Measurements from ENCODE around the gene FSCN2. TPM values are rescaled to one million over a fixed set of nuclear protein-coding genes. Genes with fewer than 3 reads are reported as not detected.

The FSCN2 gene
- total RNA-seq, 1 donor from 2014 or later, result 1.0 TPM

GRCh38 chr17:81512562-81513371 lies 15.4 kb upstream of the FSCN2 start, which contains the start of gene ACTG1:
Gene ACTG1 (minus strand): TSS chr17:81512799. CDS start chr17:81512354, 445 bp downstream.
- DNase-seq, result peak; percentile 93

- peak; percentile 71 for DNase-seq
Observed at GRCh38 chr17:81513372-81513752, 14.8 kb upstream of the FSCN2 start.

DNA sequence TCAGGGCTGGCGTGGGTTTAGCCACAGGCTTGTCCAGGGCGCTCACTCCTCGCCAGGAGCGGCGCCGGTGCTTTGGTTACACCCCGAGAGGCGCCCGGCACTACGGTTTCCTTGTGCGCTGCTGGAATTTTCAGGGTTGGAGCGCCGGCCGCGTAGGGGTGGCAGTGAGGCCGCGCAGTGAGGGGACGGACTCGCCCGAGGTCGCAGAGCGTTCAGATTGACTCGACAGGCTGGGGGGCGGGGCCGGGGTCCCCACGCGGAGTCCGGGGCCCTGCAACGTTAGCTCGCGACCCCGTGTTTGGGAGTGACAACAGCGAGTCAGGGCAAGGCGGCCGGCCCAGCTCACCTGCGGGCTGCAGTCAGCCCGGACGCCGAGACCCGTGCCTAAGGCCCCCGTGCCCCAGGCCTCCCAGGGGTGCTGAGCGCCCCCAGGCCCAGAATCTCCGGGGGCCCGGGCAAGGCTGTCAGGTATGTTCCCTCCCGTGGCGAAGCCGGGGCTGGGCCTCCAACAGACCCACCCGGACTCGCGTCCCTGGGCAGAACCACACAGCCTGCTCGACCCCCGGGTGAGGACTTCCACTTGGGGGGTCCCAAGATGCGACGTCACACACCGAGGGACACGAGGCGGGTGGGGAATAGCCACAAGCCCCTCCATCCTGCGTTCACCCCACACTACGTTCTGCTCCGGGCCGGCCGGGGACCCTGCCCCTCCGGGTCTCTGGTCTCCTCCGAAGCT lies 14.3 kb upstream of the FSCN2 start:
- DNase-seq, result peak; percentile 80

- DNase-seq, result no peak
Observed at GRCh38 chr17:81514489-81514738, 13.8 kb upstream of the FSCN2 start.

GRCh38 chr17:81514739-81515529 lies 13.2 kb upstream of the FSCN2 start:
- peak; percentile 83 for DNase-seq

DNA sequence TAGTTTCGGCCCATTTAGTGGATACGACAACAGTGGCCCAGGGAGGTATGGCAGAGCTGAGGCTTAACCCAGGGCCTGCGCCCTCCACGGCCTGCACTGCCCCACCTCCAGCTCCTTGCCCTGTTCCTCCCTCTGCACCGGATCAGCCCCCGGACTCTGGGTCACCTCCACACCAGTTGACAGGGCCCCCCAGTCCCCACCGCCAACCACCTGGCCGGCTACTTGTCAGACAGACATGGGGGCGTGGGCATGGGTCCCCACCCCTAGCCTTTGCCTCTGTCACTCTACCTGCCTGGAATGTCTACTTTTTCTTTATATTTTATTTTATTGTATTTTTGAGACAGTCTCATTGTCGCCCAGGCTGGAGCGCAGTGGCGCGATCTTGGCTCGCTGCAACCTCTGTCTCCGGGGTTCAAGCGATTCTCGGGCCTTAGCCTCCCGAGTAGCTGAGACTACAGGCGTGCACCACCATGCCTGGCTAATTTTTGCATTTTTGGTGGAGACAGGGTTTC lies 12.6 kb upstream of the FSCN2 start:
- DNase-seq, result no peak

DNA sequence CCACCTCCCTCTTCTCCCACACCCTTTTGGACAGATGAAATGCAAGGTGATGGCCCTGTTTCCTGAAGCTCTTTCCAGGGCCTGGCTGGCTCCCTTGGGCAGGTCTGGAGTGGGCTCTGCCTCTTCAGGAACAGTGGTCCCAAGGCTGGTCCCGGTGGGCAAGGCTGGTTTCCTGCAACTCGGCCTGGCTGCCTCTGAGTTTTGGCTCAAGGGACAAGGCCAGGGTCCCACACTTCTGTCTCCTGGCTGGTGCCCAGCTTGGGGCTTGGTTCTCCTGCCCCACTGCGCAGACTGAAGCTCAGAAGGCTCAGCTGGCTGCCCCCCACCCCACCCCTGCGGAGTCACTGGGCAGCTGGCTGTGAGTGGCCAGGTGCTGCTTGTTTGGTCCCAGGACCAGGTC lies 11.7 kb upstream of the FSCN2 start:
- DNase-seq, result no peak

DNA sequence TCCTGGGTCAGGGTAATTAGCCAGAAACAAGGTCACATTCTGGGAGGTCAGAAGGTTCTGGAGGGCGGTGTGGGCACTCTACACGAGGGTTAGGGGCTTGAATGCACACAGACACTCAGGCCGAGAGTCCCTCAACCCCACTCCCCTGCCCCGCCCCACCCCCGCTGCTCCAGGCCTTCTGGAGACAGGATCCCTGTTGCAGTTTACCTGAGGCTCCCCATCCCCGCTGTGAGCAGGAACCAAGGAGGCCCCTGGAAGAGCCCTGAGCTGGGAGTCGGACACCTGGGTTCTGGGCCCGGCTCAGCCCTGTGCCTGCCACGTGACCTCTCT lies 11.2 kb upstream of the FSCN2 start:
- DNase-seq, result no peak

DNA sequence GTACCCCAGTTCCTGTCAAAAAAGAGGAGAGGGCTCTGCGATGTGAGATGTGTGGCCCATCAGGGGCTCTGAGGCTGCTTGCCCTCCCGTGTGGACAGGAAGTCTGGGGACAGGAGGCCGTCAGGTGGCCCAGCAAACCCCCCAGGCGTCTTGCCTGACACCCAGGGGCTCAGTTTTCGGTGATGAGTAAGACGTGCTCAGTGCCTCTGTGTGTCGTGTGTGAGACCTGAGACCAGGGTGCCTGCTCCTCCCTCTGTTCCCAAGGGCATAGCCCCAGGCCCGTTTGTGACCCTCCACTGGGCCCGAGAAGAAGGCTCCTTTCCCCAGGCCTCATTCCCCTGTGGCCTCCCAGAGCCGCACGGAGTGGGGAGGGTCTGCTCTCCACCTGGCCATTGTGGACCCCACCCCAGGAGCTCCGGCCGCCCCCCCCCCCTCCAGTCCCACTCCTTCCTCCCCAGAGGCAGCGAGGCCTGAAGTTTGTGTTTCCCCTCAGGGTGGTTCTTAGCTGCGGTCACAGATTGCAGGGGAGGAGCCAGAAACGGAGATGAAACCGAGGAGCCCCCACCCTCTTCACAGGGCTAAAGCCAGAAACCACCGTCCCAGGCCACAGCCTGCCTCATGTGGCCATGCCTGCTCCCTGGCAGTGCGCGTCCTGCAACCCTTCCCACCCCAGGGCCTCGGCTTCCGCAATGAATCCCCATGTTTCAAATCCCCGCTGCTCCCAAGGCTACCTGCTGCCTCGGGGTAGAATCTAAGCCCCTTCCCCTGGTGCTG lies 10.7 kb upstream of the FSCN2 start:
- DNase-seq, result no peak

- no peak for DNase-seq
Observed at GRCh38 chr17:81518113-81518784, 9.9 kb upstream of the FSCN2 start.

DNA sequence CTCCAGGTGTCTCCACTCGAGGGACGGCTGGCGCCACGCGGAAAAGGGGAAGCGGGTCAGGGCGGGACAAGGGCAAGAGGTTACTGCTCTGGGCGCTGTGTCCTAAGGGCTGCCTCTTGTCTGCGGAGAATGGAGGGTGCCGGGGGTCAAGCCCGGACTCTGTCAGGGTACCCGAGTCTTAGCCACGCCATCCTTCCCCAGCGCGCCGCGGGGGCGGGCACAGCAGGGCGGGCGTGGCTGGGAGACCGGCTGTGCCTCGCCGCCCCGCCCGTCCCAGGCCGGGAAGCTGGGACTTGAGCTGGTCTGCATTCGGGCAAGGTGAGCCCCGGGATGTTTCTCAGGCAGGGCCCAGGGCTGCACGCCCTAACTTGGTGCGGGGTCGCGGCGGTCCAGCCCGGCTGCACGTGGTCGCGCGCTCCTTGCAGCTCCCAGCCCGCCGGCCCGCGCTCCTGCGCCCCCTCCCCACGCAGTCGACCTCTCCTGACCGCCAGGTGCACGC lies 9.3 kb upstream of the FSCN2 start:
- peak; percentile 32 for DNase-seq

DNA sequence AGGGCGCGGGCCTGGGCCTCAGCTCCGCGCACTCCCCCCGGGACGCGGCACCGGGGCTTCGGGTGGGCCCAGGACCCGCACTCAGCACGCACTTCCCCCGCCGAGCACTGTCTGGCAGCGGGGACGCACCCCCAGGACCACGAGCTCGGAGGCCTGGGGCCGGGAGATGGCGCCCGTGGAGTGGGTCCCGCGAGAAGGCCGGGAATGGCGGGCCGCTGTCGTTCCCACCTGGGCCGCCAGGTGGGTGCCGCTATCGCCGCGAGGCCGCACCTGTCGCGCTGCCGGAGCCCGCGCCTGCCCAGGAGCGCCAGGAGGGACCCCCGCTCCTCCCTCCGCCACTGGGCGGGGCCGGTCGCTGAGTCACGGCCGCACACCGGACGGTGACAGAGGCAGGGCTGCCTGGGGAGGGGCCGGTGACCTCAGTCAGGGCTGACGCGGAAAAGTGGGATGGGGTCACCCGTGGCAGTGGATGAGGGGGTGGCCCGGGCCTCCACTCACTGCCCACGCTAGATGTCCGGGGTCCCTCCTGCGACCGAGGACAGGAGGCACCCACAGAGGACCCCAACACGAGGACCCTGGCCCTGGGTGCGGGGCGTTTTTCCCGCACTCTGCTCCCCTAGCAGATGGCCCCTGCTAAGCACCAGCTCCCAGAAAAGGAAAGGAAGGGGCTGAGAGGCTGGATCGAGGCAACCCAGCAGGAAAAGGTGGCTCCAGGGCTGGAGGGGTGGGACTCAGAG lies 8.7 kb upstream of the FSCN2 start:
- DNase-seq, result peak; percentile 32

- no peak for DNase-seq
Observed at GRCh38 chr17:81520021-81520901, 7.9 kb upstream of the FSCN2 start.

DNA sequence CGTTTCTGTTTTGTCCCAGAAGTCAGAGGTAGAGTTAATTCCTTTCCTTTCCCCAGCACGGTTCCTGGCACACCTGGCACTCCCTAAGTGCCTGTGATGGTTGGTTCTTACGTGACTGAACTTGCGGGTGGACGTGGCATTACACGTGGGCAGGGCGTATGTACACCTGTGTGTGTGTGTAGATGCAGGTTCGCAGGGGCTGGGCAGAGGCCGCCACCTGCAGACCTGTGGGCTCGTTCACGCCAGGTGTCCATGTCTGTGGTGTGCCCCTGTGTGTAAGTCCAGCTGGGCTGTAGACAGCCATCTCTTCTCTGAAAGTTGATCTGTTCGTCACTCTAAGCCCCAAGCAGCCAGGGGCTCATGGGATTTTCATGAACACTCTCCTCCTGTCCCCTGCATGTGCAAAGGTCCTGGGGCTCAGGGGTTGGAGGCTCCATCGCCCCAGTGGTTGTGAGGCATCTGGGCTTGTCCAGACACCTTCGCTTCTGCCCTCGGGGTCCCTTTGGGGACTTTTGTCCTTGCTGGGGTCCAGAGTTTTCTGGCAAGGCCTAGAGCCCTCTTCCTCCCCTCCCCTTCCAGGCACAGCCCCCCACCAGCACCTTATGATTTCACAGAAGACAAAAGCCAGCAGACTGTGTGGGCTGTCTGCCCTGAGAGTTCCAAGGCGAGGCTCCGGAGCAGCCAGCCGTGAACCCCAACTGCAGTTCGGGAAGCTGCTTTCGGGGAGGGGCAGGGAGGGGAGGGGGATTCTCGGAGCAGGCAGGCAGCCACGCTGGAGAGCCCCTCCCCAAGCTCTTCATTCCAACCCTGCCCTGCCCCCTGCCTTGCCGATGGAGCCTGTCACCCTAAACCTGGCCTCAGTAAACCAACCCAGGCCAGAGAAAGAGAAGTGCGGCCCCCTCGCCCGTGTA lies 5.4 kb upstream of the FSCN2 start:
- peak; percentile 48 for DNase-seq

GRCh38 chr17:81523402-81524038 lies 4.7 kb upstream of the FSCN2 start:
- no peak for DNase-seq

GRCh38 chr17:81524039-81524864 lies 3.9 kb upstream of the FSCN2 start:
- DNase-seq, result no peak

DNA sequence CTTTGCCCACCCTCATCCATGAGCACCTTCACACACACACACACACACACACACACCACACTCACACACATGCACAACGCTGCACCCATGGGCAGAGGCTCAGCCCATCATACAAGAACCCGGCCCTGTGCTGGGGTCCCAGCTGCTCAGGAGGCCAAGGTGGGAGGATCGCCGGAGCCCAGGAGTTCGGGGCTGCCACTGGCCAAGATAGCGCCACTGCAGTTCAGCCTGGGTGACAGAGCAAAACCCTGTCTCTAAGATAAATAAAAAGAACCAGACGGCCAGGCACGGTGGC lies 3.4 kb upstream of the FSCN2 start:
- DNase-seq, result no peak
